ENCODE measurements around the gene ADAMTSL5.
"Not testable (repeated sequence)": the region's sequence is repeated elsewhere in the genome, so short reads cannot be mapped to it uniquely, and the experiment has no call there.

ADAMTSL5 gene

GRCh38 chr19:1528596-1529429, 16.0 kb upstream of the ADAMTSL5 start:
- DNase-seq: no peak

- DNase-seq: no peak
Observed at GRCh38 chr19:1527650-1528309, 15.0 kb upstream of the ADAMTSL5 start.

GRCh38 chr19:1526979-1527649, 14.3 kb upstream of the ADAMTSL5 start:
- DNase-seq: no peak

- DNase-seq: no peak
Observed at GRCh38 chr19:1526066-1526778, 13.4 kb upstream of the ADAMTSL5 start.

- DNase-seq: no peak
Observed at GRCh38 chr19:1525343-1525742, 12.5 kb upstream of the ADAMTSL5 start.

- no peak for DNase-seq
Observed at GRCh38 chr19:1524972-1525325, 12.1 kb upstream of the ADAMTSL5 start.

- no peak for DNase-seq
Observed at GRCh38 chr19:1524287-1524971, 11.6 kb upstream of the ADAMTSL5 start.

- no peak for DNase-seq
Observed at GRCh38 chr19:1523412-1524286, 10.8 kb upstream of the ADAMTSL5 start, which contains the start of gene PLK5. Gene PLK5 (plus strand): TSS chr19:1524077. CDS start chr19:1526997, 2,920 bp downstream.

- no peak for DNase-seq
Observed at GRCh38 chr19:1522838-1523237, 10.0 kb upstream of the ADAMTSL5 start.

- no peak for DNase-seq
Observed at GRCh38 chr19:1522061-1522460, 9.2 kb upstream of the ADAMTSL5 start.

- no peak for DNase-seq
Observed at GRCh38 chr19:1521636-1522035, 8.8 kb upstream of the ADAMTSL5 start.

- no peak for DNase-seq
Observed at GRCh38 chr19:1520203-1520780, 7.5 kb upstream of the ADAMTSL5 start.

GRCh38 chr19:1519802-1520201, 7.0 kb upstream of the ADAMTSL5 start:
- DNase-seq: not testable (repeated sequence)

GRCh38 chr19:1518471-1518870, 5.7 kb upstream of the ADAMTSL5 start:
- no peak for DNase-seq

GRCh38 chr19:1516395-1516753, 3.6 kb upstream of the ADAMTSL5 start:
- DNase-seq: no peak

- DNase-seq: no peak
Observed at GRCh38 chr19:1514986-1515721, 2.3 kb upstream of the ADAMTSL5 start.

GRCh38 chr19:1514295-1514661, 1.5 kb upstream of the ADAMTSL5 start:
- no peak for DNase-seq

- DNase-seq: no peak
Observed at GRCh38 chr19:1513499-1514294, 878 bp upstream of the ADAMTSL5 start.
